ENCODE measurements around the gene IRS1.

IRS1 gene

GRCh38 chr2:226740039-226740648, 59.5 kb downstream of the IRS1 start:
- Histone ChIP-seq H3K4me3 (ENCODE audit: low read depth, low read length) (no peak overlapping the region), H3K9ac (no peak overlapping the region), H3K9me3 (ENCODE audit: control insufficient read depth, low read length) (no peaks in the 10 kb centered on the region), H3K27ac (no peak overlapping the region), H2AFZ (no peak overlapping the region), H3K4me2 (ENCODE audit: low read length) (no peak overlapping the region), H3K36me3 (ENCODE audit: control insufficient read depth, insufficient read depth, low read length) (no peaks in the 10 kb centered on the region), H3K4me1 (no peaks in the 10 kb centered on the region), H3K27me3 (ENCODE audit: control insufficient read depth, insufficient read depth, low read length) (no peaks in the 10 kb centered on the region), H3K79me2 (no peaks in the 10 kb centered on the region)
- TF ChIP-seq CTCF (IDR thresholded peaks at IDR 0.05) = no peak

- TF ChIP-seq CTCF (IDR thresholded peaks at IDR 0.05) = no peak
- no peaks in the 10 kb centered on the region for H3K4me1 ChIP-seq
Measured at GRCh38 chr2:226739545-226740030, 60.0 kb downstream of the IRS1 start.

GRCh38 chr2:226738821-226739544, 60.6 kb downstream of the IRS1 start:
- no peaks in the 10 kb centered on the region for H3K4me1 ChIP-seq
- H3K9ac ChIP-seq = no peak overlapping the region
- H3K79me2 ChIP-seq = no peaks in the 10 kb centered on the region

More at GRCh38 chr2:226739545-226740030, 60.0 kb downstream of the IRS1 start:
- no peaks in the 10 kb centered on the region for H3K9me3 ChIP-seq (ENCODE audit: control insufficient read depth, low read length)
- no peak overlapping the region for H3K9ac ChIP-seq
- H3K27ac ChIP-seq = no peak overlapping the region
- H3K27me3 ChIP-seq (ENCODE audit: control insufficient read depth, insufficient read depth, low read length) = no peaks in the 10 kb centered on the region
- H3K79me2 ChIP-seq = no peaks in the 10 kb centered on the region
- H3K4me3 ChIP-seq (ENCODE audit: low read depth, low read length) = no peak overlapping the region
- no peaks in the 10 kb centered on the region for H3K36me3 ChIP-seq (ENCODE audit: control insufficient read depth, insufficient read depth, low read length)
- no peak overlapping the region for H3K4me2 ChIP-seq (ENCODE audit: low read length)
- H2AFZ ChIP-seq = no peak overlapping the region

GRCh38 chr2:226738191-226738820, 61.3 kb downstream of the IRS1 start:
- Histone ChIP-seq H3K4me1 (no peaks in the 10 kb centered on the region), H3K27me3 (ENCODE audit: control insufficient read depth, insufficient read depth, low read length) (no peaks in the 10 kb centered on the region), H3K9ac (no peak overlapping the region), H3K4me3 (ENCODE audit: low read depth, low read length) (no peak overlapping the region), H3K9me3 (ENCODE audit: control insufficient read depth, low read length) (no peaks in the 10 kb centered on the region), H2AFZ (no peak overlapping the region), H3K79me2 (no peaks in the 10 kb centered on the region), H3K4me2 (ENCODE audit: low read length) (no peak overlapping the region), H3K36me3 (ENCODE audit: control insufficient read depth, insufficient read depth, low read length) (no peaks in the 10 kb centered on the region), H3K27ac (no peak overlapping the region)
- TF ChIP-seq CTCF (IDR thresholded peaks at IDR 0.05) = no peak

More at GRCh38 chr2:226738821-226739544, 60.6 kb downstream of the IRS1 start:
- Histone ChIP-seq H3K4me2 (ENCODE audit: low read length) (no peak overlapping the region), H3K27ac (no peak overlapping the region), H3K36me3 (ENCODE audit: control insufficient read depth, insufficient read depth, low read length) (no peaks in the 10 kb centered on the region), H3K4me3 (ENCODE audit: low read depth, low read length) (no peak overlapping the region), H3K9me3 (ENCODE audit: control insufficient read depth, low read length) (no peaks in the 10 kb centered on the region), H3K27me3 (ENCODE audit: control insufficient read depth, insufficient read depth, low read length) (no peaks in the 10 kb centered on the region), H2AFZ (no peak overlapping the region)
- TF ChIP-seq CTCF (IDR thresholded peaks at IDR 0.05) = no peak

Measured in parathyroid adenoma (tissue), 2 donors.